SU-DHL-6 (cell line): ENCODE results near the gene LOXHD1.

Experiments used
- EZH2phosphoT487 ChIP-seq: fragments of 200-600 bp; sonication (generic), shearing (Covaris generic); conservative IDR thresholded peaks from 2 replicates; pipeline ENCODE4 v1.6.1; 2018; ENCODE audit warnings: mild to moderate bottlenecking, antibody characterized with exemption, low read length, moderate library complexity, mixed read lengths
- TF ChIP-seq, protein P1 (sequence below): fragments of 200-600 bp; sonication (generic); IDR thresholded peaks from one replicate; pipeline ENCODE4 v1.5.1; 2017; ENCODE audit warnings: antibody characterized with exemption, mild to moderate bottlenecking, low read length, moderate library complexity; ENCODE audit not compliant: insufficient read depth, poor library complexity, severe bottlenecking

DNA sequence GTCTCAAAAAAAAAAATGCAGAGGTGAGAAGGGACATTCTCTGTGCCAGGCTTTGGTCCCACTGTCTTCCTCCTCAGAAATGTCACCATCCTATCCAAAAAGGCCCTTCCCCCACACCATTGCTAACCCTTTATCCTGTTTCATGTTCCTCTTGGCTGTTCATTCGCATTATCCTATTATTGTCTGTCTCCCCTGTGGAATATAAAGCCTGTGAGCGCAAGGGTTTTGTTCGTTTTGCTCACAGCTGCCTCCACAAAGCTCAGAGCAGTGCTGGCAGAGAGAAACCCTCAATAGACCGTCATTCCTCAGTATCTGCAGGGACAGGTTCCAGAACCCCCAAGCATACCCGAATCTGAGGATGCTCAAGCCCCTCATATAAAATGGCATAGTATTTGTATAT, 91.8 kb downstream of the LOXHD1 start:
- TF ChIP-seq, protein P1, sequence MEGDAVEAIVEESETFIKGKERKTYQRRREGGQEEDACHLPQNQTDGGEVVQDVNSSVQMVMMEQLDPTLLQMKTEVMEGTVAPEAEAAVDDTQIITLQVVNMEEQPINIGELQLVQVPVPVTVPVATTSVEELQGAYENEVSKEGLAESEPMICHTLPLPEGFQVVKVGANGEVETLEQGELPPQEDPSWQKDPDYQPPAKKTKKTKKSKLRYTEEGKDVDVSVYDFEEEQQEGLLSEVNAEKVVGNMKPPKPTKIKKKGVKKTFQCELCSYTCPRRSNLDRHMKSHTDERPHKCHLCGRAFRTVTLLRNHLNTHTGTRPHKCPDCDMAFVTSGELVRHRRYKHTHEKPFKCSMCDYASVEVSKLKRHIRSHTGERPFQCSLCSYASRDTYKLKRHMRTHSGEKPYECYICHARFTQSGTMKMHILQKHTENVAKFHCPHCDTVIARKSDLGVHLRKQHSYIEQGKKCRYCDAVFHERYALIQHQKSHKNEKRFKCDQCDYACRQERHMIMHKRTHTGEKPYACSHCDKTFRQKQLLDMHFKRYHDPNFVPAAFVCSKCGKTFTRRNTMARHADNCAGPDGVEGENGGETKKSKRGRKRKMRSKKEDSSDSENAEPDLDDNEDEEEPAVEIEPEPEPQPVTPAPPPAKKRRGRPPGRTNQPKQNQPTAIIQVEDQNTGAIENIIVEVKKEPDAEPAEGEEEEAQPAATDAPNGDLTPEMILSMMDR, result no peak
- TF ChIP-seq EZH2phosphoT487, result no peak
